Upper lobe of right lung (tissue), 1 donor: ENCODE measurements around the gene ITPR2. TPM values are rescaled to one million over a fixed set of nuclear protein-coding genes. Genes with fewer than 3 reads are reported as not detected.
A peak's percentile ranks its signal among the peaks of the same experiment; 100 is the strongest.
"Not testable (repeated sequence)": the region's sequence is repeated elsewhere in the genome, so short reads cannot be mapped to it uniquely, and the experiment has no call there.

Experiments
- ATAC-seq: fragments of 200-7000 bp; cut with Tn5 transposase; one replicate; pipeline ENCODE4 v1.9.1; 2020; ENCODE audit warnings: mild to moderate bottlenecking, moderate library complexity
- DNase-seq: peaks from one replicate; pipeline ENCODE4 v3.0.0-alpha.2; 2020
- H3K27ac ChIP-seq: fragments of 200-600 bp; one replicate; pipeline ENCODE4 v1.8.0; 2022
- H3K27me3 ChIP-seq: fragments of 200-600 bp; one replicate; pipeline ENCODE4 v1.8.0; 2022; ENCODE audit warnings: mild to moderate bottlenecking
- H3K36me3 ChIP-seq: fragments of 200-600 bp; one replicate; pipeline ENCODE4 v1.8.0; 2022
- H3K4me1 ChIP-seq: fragments of 200-600 bp; one replicate; pipeline ENCODE4 v1.8.0; 2022
- H3K4me3 ChIP-seq: fragments of 200-600 bp; one replicate; pipeline ENCODE4 v1.8.0; 2022; ENCODE audit warnings: mild to moderate bottlenecking
- H3K9me3 ChIP-seq: fragments of 200-600 bp; one replicate; pipeline ENCODE4 v1.8.0; 2022
- CTCF ChIP-seq: fragments of 200-600 bp; IDR thresholded peaks from one replicate; pipeline ENCODE4 v1.8.0; 2022; ENCODE audit warnings: antibody characterized with exemption
- intact Hi-C: fragments of 100-400 bp; cut with DNase I; formaldehyde crosslinking; loops from one replicate; pipeline ENCODE4 v1.11.0; 2022
- total RNA-seq: library from RNA; stranded (reverse); fragmentation: NEBNext Ultra II Directional; extraction: Animal tissue kit (Norgen Biotek cat#: 25700); gene quantifications from one replicate; pipeline ENCODE4 v1.2.1, GENCODE V29; 2021
- donor health status: DM: no; HTN: yes; CAD: no; lungs with severe emphysema.

ITPR2 gene
- total RNA-seq, 1 donor from 2014 or later, result 50.8 TPM

- no peaks in the 10 kb centered on the region for H3K36me3 ChIP-seq
- H3K9me3 ChIP-seq, result no peaks in the 10 kb centered on the region
- ATAC-seq (no peak), DNase-seq (no peak)
- no peak overlapping the region for H3K4me3 ChIP-seq
- no peak for TF ChIP-seq CTCF
- H3K4me1 ChIP-seq, result peaks cover 7% of the 10 kb centered on the region
- H3K27me3 ChIP-seq, result no peaks in the 10 kb centered on the region
- no peak overlapping the region for H3K27ac ChIP-seq
- intact Hi-C loops, result no loop called here
Observed at GRCh38 chr12:26838888-26839416, 6.0 kb upstream of the ITPR2 start.

DNA sequence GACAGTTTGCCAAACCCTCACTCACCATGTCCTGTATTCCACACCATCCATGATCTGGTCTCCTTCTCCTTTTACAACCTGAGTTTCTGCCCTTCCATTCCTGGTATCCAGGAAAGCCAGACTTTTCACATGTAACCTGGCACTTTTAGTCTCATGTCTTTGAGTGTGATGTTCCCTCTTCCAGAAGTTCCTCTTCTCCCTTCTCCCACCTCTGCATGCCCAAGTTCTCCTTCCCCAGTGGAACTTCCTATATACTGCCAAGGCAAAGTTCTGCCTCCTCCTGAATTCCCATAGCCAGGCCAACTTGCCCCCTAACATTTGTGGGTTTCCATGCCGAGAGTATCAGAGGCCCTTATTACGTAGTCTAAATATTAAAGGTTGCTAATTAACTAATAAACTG is 3.2 kb upstream of the ITPR2 start:
- ATAC-seq (no peak), DNase-seq (no peak)
- Histone ChIP-seq H3K27me3 (no peaks in the 10 kb centered on the region), H3K4me3 (no peak overlapping the region), H3K27ac (no peak overlapping the region), H3K36me3 (no peaks in the 10 kb centered on the region), H3K4me1 (peaks cover 12% of the 10 kb centered on the region), H3K9me3 (no peaks in the 10 kb centered on the region)
- intact Hi-C loops, result no loop called here
- TF ChIP-seq CTCF, result no peak

GRCh38 chr12:26834503-26835060 is 1.6 kb upstream of the ITPR2 start:
- H3K36me3 ChIP-seq, H3K4me3 ChIP-seq, H3K27me3 ChIP-seq, H3K9me3 ChIP-seq, ATAC-seq, H3K27ac ChIP-seq, DNase-seq, intact Hi-C loops: not testable (repeated sequence)
- peaks cover 24% of the 10 kb centered on the region for H3K4me1 ChIP-seq

DNA sequence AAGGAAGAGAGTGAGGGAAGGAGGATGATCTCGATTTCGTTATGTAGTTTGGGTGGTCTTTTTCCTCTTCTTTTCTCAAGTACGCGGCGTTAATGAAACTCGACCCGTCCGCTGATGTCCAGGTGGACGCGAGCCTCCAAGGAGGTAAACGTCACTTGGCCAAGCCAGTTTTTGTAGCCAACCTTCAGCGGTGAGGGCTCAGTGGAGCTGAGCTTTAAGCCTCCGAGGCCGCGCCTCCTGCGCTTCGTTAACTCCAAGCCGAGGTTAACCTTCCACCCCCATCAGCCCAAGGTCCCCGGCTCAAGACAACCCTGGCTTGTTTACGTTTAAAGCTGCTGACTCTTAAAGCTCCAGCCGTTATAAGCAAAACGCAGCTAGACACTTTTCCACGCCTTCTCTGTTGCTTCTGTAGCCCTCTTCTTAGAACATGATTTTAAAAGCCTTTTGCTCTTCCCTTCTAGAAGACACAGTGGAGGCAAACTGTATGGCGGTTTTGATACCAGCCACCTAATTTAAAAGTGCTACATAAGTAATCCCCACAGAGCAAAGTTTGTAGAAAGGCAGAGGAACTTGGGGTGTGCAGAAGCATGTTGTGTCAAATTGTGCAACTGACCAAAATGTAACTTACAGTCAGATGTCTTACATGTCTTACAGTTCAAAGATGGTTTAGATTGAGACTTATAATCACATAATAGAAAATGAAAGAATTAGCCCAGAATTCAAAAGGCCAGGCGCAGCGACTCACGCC is 923 bp upstream of the ITPR2 start:
- H3K36me3 ChIP-seq, result no peaks in the 10 kb centered on the region
- H3K27me3 ChIP-seq, result no peaks in the 10 kb centered on the region
- intact Hi-C loops, result no loop called here
- peak overlapping the region; percentile 66 for H3K27ac ChIP-seq
- H3K4me3 ChIP-seq, result peak overlapping the region; percentile 92
- peaks cover 24% of the 10 kb centered on the region for H3K4me1 ChIP-seq
- peak; percentile 80 for DNase-seq
- TF ChIP-seq CTCF, result no peak
- H3K9me3 ChIP-seq, result no peaks in the 10 kb centered on the region
- ATAC-seq, result peak; percentile 21

DNA sequence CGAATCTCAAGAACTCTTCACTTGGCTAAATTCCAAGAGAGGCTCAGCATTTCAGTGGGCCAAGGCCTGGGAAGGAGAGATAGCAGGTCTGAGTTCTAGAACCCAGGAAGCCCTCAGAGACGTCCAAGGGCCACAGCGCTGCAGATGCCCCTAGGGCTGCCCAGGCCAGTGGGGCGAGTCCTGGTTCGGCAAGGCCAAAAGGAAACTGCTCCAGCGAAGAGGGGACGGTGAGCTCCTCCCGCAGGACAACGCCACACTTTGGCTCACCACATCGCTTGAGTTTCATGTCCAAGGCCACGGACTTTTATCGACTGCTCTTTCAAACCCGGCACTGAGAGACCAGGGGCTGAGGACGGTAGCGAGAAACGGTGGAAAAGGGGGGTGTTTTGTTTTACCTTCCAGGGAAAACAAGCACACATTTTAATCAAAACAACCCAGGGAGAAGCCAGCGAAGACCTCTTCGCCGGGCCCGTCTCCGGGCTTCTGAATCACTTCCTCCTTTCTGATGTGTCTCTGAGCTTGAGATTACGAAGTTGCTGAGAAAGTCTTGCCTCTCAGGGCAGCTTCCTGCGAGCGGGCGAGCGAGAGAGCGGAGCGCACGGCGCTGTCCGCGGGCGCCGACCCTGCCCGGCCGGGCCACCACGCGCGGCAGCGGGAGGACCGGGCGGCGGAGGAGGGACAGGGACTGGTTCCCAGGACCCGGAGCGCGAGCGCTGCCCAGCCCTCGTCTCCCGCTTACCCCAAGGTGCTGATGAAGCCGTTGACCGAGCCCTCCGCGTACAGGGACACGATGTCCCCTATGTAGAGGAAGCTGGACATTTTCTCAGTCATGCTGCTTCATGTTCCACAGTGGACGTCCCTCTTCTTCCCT is 808 bp downstream of the ITPR2 start:
- no peaks in the 10 kb centered on the region for H3K9me3 ChIP-seq
- H3K4me3 ChIP-seq, result peak overlapping the region; percentile 92
- TF ChIP-seq CTCF, result no peak
- no peaks in the 10 kb centered on the region for H3K36me3 ChIP-seq
- peak overlapping the region; percentile 97 for H3K27ac ChIP-seq
- peaks cover 24% of the 10 kb centered on the region for H3K4me1 ChIP-seq
- peak; percentile 83 for DNase-seq
- H3K27me3 ChIP-seq, result no peaks in the 10 kb centered on the region
- intact Hi-C loops, result no loop called here
- peak; percentile 66 for ATAC-seq
